ENCODE data around the gene CYP4B1.

The CYP4B1 gene

DNA sequence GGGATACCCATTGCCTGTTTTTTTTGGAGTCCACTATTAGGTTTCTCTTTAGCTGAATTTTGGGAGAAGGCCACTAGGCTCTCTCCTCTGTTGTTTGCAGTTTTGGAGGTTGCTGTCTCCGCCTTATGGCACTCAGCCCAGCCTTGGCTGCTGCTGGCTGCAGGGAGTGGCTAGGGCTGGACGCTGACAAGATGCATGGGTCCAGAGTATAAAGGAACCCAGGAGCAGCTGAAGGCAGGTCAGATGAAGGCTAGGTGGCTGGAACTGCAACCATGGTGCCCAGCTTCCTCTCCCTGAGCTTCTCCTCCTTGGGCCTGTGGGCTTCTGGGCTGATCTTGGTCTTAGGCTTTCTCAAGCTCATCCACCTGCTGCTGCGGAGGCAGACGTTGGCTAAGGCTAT lies at the start of gene CYP4B1:
TSS of gene CYP4B1 (plus strand) at position 237 of the 400 bp plus-strand sequence. CDS start at position 273, 36 bp downstream.
- TF ChIP-seq ZNF8 (CRISPR knock-in tag; IDR thresholded peaks at IDR 0.05), result no peak
- TF ChIP-seq BACH2 (CRISPR knock-in tag; IDR thresholded peaks at IDR 0.05; ENCODE audit: borderline replicate concordance), result no peak
- no peak for ATAC-seq

DNA sequence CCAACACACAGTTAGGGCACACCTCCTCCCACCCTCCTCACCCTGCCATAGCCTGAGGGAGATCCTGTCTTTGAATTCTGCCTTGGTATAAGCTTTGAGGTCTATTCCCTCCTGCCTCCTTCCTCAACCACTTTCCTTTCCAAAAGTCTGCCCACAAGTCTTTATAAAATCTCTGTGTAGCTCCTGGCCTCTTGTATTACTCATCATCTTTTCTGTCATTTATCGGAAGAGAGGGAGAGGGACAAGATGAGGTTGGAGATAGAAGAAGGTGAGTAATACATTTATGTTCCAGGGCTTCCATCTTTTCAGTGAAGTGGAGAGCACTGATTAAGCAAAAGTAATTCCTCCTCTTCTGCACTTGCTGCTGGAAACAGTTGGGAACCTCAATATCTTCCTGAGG lies 49.4 kb upstream of the CYP4B1 start:
- ATAC-seq, result no peak
- TF ChIP-seq SNAI2 (CRISPR knock-in tag; IDR thresholded peaks at IDR 0.05) (no peak), ZNF565 (CRISPR knock-in tag; conservative IDR thresholded peaks at IDR 0.05; ENCODE audit: low read depth) (no peak), ZFP30 (CRISPR knock-in tag; IDR thresholded peaks at IDR 0.05) (no peak), BACH2 (CRISPR knock-in tag; IDR thresholded peaks at IDR 0.05; ENCODE audit: borderline replicate concordance) (no peak), ZC3H10 (CRISPR knock-in tag; IDR thresholded peaks at IDR 0.05) (no peak), ZFP3 (CRISPR knock-in tag; IDR thresholded peaks at IDR 0.05) (no peak), ARNTL (CRISPR knock-in tag; IDR thresholded peaks at IDR 0.05; ENCODE audit: borderline replicate concordance, low read depth) (no peak), PPARA (CRISPR knock-in tag; IDR thresholded peaks at IDR 0.05; ENCODE audit: borderline replicate concordance) (no peak), CSDC2 (CRISPR knock-in tag; IDR thresholded peaks at IDR 0.05) (no peak), RARB (CRISPR knock-in tag; IDR thresholded peaks at IDR 0.05) (no peak), ZNF8 (CRISPR knock-in tag; IDR thresholded peaks at IDR 0.05) (no peak), ZNF70 (CRISPR knock-in tag; IDR thresholded peaks at IDR 0.05) (no peak), ISL1 (CRISPR knock-in tag; IDR thresholded peaks at IDR 0.05) (no peak), POU6F1 (CRISPR knock-in tag; IDR thresholded peaks at IDR 0.05; ENCODE audit: borderline replicate concordance, low read depth) (no peak), TCF4 (CRISPR knock-in tag; IDR thresholded peaks at IDR 0.05; ENCODE audit: borderline replicate concordance) (no peak), ESRRG (CRISPR knock-in tag; IDR thresholded peaks at IDR 0.05) (no peak), TSHZ2 (CRISPR knock-in tag; IDR thresholded peaks at IDR 0.05) (no peak), OSR1 (CRISPR knock-in tag; IDR thresholded peaks at IDR 0.05) (no peak)
- TF ChIP-seq, protein P1, sequence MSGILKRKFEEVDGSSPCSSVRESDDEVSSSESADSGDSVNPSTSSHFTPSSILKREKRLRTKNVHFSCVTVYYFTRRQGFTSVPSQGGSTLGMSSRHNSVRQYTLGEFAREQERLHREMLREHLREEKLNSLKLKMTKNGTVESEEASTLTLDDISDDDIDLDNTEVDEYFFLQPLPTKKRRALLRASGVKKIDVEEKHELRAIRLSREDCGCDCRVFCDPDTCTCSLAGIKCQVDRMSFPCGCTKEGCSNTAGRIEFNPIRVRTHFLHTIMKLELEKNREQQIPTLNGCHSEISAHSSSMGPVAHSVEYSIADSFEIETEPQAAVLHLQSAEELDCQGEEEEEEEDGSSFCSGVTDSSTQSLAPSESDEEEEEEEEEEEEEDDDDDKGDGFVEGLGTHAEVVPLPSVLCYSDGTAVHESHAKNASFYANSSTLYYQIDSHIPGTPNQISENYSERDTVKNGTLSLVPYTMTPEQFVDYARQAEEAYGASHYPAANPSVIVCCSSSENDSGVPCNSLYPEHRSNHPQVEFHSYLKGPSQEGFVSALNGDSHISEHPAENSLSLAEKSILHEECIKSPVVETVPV (CRISPR knock-in tag; IDR thresholded peaks at IDR 0.05), result no peak
- TF ChIP-seq, protein P2, sequence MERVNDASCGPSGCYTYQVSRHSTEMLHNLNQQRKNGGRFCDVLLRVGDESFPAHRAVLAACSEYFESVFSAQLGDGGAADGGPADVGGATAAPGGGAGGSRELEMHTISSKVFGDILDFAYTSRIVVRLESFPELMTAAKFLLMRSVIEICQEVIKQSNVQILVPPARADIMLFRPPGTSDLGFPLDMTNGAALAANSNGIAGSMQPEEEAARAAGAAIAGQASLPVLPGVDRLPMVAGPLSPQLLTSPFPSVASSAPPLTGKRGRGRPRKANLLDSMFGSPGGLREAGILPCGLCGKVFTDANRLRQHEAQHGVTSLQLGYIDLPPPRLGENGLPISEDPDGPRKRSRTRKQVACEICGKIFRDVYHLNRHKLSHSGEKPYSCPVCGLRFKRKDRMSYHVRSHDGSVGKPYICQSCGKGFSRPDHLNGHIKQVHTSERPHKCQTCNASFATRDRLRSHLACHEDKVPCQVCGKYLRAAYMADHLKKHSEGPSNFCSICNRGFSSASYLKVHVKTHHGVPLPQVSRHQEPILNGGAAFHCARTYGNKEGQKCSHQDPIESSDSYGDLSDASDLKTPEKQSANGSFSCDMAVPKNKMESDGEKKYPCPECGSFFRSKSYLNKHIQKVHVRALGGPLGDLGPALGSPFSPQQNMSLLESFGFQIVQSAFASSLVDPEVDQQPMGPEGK (CRISPR knock-in tag; IDR thresholded peaks at IDR 0.05; ENCODE audit: borderline replicate concordance), result no peak

GRCh38 chr1:46749921-46750404 lies 48.9 kb upstream of the CYP4B1 start:
- TF ChIP-seq ZNF565 (CRISPR knock-in tag; conservative IDR thresholded peaks at IDR 0.05; ENCODE audit: low read depth) (no peak), OSR1 (CRISPR knock-in tag; IDR thresholded peaks at IDR 0.05) (no peak), GLIS3 (CRISPR knock-in tag; IDR thresholded peaks at IDR 0.05) (no peak), PPARA (CRISPR knock-in tag; IDR thresholded peaks at IDR 0.05; ENCODE audit: borderline replicate concordance) (no peak), TCF4 (CRISPR knock-in tag; IDR thresholded peaks at IDR 0.05; ENCODE audit: borderline replicate concordance) (no peak), ZFP30 (CRISPR knock-in tag; IDR thresholded peaks at IDR 0.05) (no peak), ISL1 (CRISPR knock-in tag; IDR thresholded peaks at IDR 0.05) (no peak), TSHZ2 (CRISPR knock-in tag; IDR thresholded peaks at IDR 0.05) (no peak), ZC3H10 (CRISPR knock-in tag; IDR thresholded peaks at IDR 0.05) (no peak), POU6F1 (CRISPR knock-in tag; IDR thresholded peaks at IDR 0.05; ENCODE audit: borderline replicate concordance, low read depth) (no peak), ZNF8 (CRISPR knock-in tag; IDR thresholded peaks at IDR 0.05) (no peak)
- TF ChIP-seq, protein P2 (CRISPR knock-in tag; IDR thresholded peaks at IDR 0.05; ENCODE audit: borderline replicate concordance), result no peak
- no peak for ATAC-seq
